ENCODE data around the gene UBA6.

DNA sequence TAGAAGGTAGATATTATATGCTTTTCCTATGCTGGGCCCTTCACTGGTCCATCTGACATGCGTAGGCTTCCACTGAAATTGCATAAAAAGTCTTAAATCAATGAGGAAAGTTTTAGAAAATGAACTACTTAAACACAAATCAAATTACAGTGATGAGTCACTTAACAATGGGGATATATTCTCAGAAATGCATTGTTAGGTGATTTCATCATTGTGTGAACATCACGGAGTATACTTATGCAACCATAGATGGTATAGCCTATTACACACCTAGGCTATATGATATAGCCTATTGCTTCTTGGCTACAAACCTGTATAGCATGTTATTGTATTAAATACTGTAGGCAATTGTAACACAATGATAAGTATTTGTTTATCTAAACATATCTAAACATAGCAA is 132.1 kb downstream of the UBA6 start:
- TF ChIP-seq, protein P1, sequence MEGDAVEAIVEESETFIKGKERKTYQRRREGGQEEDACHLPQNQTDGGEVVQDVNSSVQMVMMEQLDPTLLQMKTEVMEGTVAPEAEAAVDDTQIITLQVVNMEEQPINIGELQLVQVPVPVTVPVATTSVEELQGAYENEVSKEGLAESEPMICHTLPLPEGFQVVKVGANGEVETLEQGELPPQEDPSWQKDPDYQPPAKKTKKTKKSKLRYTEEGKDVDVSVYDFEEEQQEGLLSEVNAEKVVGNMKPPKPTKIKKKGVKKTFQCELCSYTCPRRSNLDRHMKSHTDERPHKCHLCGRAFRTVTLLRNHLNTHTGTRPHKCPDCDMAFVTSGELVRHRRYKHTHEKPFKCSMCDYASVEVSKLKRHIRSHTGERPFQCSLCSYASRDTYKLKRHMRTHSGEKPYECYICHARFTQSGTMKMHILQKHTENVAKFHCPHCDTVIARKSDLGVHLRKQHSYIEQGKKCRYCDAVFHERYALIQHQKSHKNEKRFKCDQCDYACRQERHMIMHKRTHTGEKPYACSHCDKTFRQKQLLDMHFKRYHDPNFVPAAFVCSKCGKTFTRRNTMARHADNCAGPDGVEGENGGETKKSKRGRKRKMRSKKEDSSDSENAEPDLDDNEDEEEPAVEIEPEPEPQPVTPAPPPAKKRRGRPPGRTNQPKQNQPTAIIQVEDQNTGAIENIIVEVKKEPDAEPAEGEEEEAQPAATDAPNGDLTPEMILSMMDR (IDR thresholded peaks at IDR 0.05) = no peak
- TF ChIP-seq POLR2AphosphoS5 (IDR thresholded peaks at IDR 0.05; ENCODE audit: low read depth, low read length) (no peak), RAD21 (IDR thresholded peaks at IDR 0.05; ENCODE audit: low read length) (no peak), EP300 (IDR thresholded peaks at IDR 0.05; ENCODE audit: borderline replicate concordance in 1 of 2, low read depth in 1 of 2, low read length in 1 of 2) (no peak), FOXM1 (IDR thresholded peaks at IDR 0.05; ENCODE audit: low read depth) (no peak), GABPA (IDR thresholded peaks at IDR 0.05; ENCODE audit: low read depth) (no peak), YY1 (IDR thresholded peaks at IDR 0.05; ENCODE audit: low read depth) (no peak)
- TF ChIP-seq, protein P2, sequence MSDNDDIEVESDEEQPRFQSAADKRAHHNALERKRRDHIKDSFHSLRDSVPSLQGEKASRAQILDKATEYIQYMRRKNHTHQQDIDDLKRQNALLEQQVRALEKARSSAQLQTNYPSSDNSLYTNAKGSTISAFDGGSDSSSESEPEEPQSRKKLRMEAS (IDR thresholded peaks at IDR 0.05; ENCODE audit: low read depth) = no peak
- TF ChIP-seq, protein P3, sequence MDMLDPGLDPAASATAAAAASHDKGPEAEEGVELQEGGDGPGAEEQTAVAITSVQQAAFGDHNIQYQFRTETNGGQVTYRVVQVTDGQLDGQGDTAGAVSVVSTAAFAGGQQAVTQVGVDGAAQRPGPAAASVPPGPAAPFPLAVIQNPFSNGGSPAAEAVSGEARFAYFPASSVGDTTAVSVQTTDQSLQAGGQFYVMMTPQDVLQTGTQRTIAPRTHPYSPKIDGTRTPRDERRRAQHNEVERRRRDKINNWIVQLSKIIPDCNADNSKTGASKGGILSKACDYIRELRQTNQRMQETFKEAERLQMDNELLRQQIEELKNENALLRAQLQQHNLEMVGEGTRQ (IDR thresholded peaks at IDR 0.05; ENCODE audit: borderline replicate concordance, low read depth, low read length) = no peak
